ENCODE results near the gene NSF.

DNA sequence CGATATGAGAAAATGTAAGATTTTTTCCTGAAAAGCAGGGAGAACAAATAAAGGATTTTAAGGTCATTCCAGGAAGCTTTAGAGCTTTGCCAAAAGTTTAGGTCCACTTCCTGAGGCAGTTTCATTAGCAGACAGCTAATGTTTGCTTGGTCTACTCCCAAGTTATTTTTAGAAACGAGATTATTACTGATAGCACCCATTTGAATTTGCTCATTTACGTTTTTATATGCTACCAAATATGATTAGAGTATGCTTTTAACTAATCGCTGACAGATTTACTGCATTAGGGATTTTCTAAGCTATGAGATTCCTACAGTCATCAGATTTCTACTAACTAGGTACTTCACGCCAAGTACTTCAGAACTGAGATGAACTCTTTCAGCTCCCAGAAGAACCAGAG is 129.9 kb downstream of the NSF start:
- TF ChIP-seq, protein P1, sequence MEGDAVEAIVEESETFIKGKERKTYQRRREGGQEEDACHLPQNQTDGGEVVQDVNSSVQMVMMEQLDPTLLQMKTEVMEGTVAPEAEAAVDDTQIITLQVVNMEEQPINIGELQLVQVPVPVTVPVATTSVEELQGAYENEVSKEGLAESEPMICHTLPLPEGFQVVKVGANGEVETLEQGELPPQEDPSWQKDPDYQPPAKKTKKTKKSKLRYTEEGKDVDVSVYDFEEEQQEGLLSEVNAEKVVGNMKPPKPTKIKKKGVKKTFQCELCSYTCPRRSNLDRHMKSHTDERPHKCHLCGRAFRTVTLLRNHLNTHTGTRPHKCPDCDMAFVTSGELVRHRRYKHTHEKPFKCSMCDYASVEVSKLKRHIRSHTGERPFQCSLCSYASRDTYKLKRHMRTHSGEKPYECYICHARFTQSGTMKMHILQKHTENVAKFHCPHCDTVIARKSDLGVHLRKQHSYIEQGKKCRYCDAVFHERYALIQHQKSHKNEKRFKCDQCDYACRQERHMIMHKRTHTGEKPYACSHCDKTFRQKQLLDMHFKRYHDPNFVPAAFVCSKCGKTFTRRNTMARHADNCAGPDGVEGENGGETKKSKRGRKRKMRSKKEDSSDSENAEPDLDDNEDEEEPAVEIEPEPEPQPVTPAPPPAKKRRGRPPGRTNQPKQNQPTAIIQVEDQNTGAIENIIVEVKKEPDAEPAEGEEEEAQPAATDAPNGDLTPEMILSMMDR (IDR thresholded peaks at IDR 0.05; ENCODE audit: low read depth, low read length, poor library complexity, severe bottlenecking), result no peak
- TF ChIP-seq EZH2phosphoT487 (IDR thresholded peaks at IDR 0.05; ENCODE audit: borderline replicate concordance, low read length), result no peak
